Measurements from ENCODE around the gene COX14. TPM values are rescaled to one million over a fixed set of nuclear protein-coding genes. Genes with fewer than 3 reads are reported as not detected.
A peak's percentile ranks its signal among the peaks of the same experiment; 100 is the strongest.

COX14 gene
- total and polyA plus RNA-seq, 7 experiments from 2014 or later, result 37.2 to 244 (median 49.0) TPM

GRCh38 chr12:50069539-50069938 lies 42.5 kb upstream of the COX14 start:
- ATAC-seq, result no peak
- Histone ChIP-seq H3K27ac (ENCODE audit: low read depth, low read length) (no peak overlapping the region), H3K27me3 (ENCODE audit: control insufficient read depth in 2 of 2, insufficient read depth in 2 of 2, low read length in 2 of 2) (no peaks in the 10 kb centered on the region), H3K4me3 (ENCODE audit: low read length) (no peak overlapping the region), H3K4me1 (ENCODE audit: control insufficient read depth in 2 of 2, insufficient read depth in 2 of 2, low read length in 2 of 2) (no peaks in the 10 kb centered on the region), H3K9me3 (ENCODE audit: control insufficient read depth in 2 of 3, low read length in 3 of 3) (no peaks in the 10 kb centered on the region), H3K36me3 (ENCODE audit: control insufficient read depth in 2 of 3, insufficient read depth in 3 of 3, low read length in 3 of 3) (no peaks in the 10 kb centered on the region)
- intact Hi-C loops (cut with micrococcal nuclease), result no loop called here
- no peak overlapping the region for H3K27ac Mint-ChIP-seq
- no peaks in the 10 kb centered on the region for H3K36me3 Mint-ChIP-seq
- POLR2A ChIA-PET, result interaction anchor here (0.8 to 1.1 kb wide), 2 partner anchors 15 to 116 kb away, joined by 4 read pairs; no protein-coding TSS in a partner anchor
- no peaks in the 10 kb centered on the region for H3K9me3 Mint-ChIP-seq
- no peak for DNase-seq
- H3K4me1 Mint-ChIP-seq, result peaks cover 0 to 10% (median 8%) of the 10 kb centered on the region in 7 donors
- H3K4me3 Mint-ChIP-seq, result no peak overlapping the region
- CTCF ChIA-PET, result interaction anchor here (0.7 to 7.2 kb wide), 10 partner anchors 8 to 1485 kb away, joined by 3 to 47 read pairs (median 4); partner anchors contain the start of gene RACGAP1
- no peaks in the 10 kb centered on the region for H3K27me3 Mint-ChIP-seq

- no peak overlapping the region for H3K27ac ChIP-seq (ENCODE audit: low read depth, low read length)
- Mint-ChIP-seq H3K27ac (peak overlapping the region in 4 of 9 donors; percentile 15 to 33 (median 26)), H3K9me3 (no peaks in the 10 kb centered on the region), H3K27me3 (no peaks in the 10 kb centered on the region), H3K36me3 (no peaks in the 10 kb centered on the region), H3K4me3 (no peak overlapping the region), H3K4me1 (peaks cover 0 to 14% (median 8%) of the 10 kb centered on the region in 7 donors)
- H3K27me3 ChIP-seq (ENCODE audit: control insufficient read depth in 2 of 2, insufficient read depth in 2 of 2, low read length in 2 of 2), result no peaks in the 10 kb centered on the region
- H3K4me1 ChIP-seq (ENCODE audit: control insufficient read depth in 2 of 2, insufficient read depth in 2 of 2, low read length in 2 of 2), result peaks cover 0 to 3% of the 10 kb centered on the region in 2 donors
- CTCF ChIA-PET, result interaction anchor here (0.6 to 7.2 kb wide), 18 partner anchors 12 to 434 kb away, joined by 3 to 47 read pairs (median 4); partner anchors contain the start of gene SMARCD1
- POLR2A ChIA-PET, result interaction anchor here (1.0 to 1.1 kb wide), 2 partner anchors 106 to 115 kb away, joined by 3 to 4 read pairs; no protein-coding TSS in a partner anchor
- ATAC-seq (peak; percentile 74), DNase-seq (peak in 8 of 9 donors; percentile 37 to 71 (median 56))
- H3K4me3 ChIP-seq (ENCODE audit: low read length), result no peak overlapping the region
- intact Hi-C loops (cut with micrococcal nuclease), result loop anchor here (1.0 kb wide), 3 partner anchors 31 to 203 kb away; no protein-coding TSS in a partner anchor
- H3K9me3 ChIP-seq (ENCODE audit: control insufficient read depth in 2 of 3, low read length in 3 of 3), result no peaks in the 10 kb centered on the region
- no peaks in the 10 kb centered on the region for H3K36me3 ChIP-seq (ENCODE audit: control insufficient read depth in 2 of 3, insufficient read depth in 3 of 3, low read length in 3 of 3)
Measured at GRCh38 chr12:50070314-50071060, 41.5 kb upstream of the COX14 start.

GRCh38 chr12:50072198-50072907 lies 39.7 kb upstream of the COX14 start:
- intact Hi-C loops (cut with micrococcal nuclease), result no loop called here
- H3K9me3 ChIP-seq (ENCODE audit: control insufficient read depth in 2 of 3, low read length in 3 of 3), result no peaks in the 10 kb centered on the region
- no peak overlapping the region for H3K27ac Mint-ChIP-seq
- ATAC-seq (no peak), DNase-seq (no peak)
- H3K27me3 ChIP-seq (ENCODE audit: control insufficient read depth in 2 of 2, insufficient read depth in 2 of 2, low read length in 2 of 2), result no peaks in the 10 kb centered on the region
- no peaks in the 10 kb centered on the region for H3K36me3 ChIP-seq (ENCODE audit: control insufficient read depth in 2 of 3, insufficient read depth in 3 of 3, low read length in 3 of 3)
- peaks cover 0 to 4% of the 10 kb centered on the region in 2 donors for H3K4me1 ChIP-seq (ENCODE audit: control insufficient read depth in 2 of 2, insufficient read depth in 2 of 2, low read length in 2 of 2)
- H3K4me3 Mint-ChIP-seq, result no peak overlapping the region
- H3K27ac ChIP-seq (ENCODE audit: low read depth, low read length), result no peak overlapping the region
- H3K4me1 Mint-ChIP-seq, result peaks cover 0 to 14% (median 8%) of the 10 kb centered on the region in 7 donors
- no peaks in the 10 kb centered on the region for H3K9me3 Mint-ChIP-seq
- H3K36me3 Mint-ChIP-seq, result no peaks in the 10 kb centered on the region
- no peaks in the 10 kb centered on the region for H3K27me3 Mint-ChIP-seq
- POLR2A ChIA-PET, result no interaction called here
- H3K4me3 ChIP-seq (ENCODE audit: low read length), result no peak overlapping the region
- CTCF ChIA-PET, result interaction anchor here (0.6 to 2.4 kb wide), 5 partner anchors 62 to 244 kb away, joined by 3 to 19 read pairs (median 4); no protein-coding TSS in a partner anchor

GRCh38 chr12:50073206-50073605 lies 38.8 kb upstream of the COX14 start:
- ChIA-PET POLR2A (interaction anchor here (1.0 kb wide), 1 partner anchor 38 kb away, joined by 3 read pairs; no protein-coding TSS in a partner anchor), CTCF (interaction anchor here (0.7 to 1.5 kb wide), 4 partner anchors 18 to 103 kb away, joined by 3 to 8 read pairs (median 4); no protein-coding TSS in a partner anchor)
- intact Hi-C loops (cut with micrococcal nuclease), result no loop called here
- Mint-ChIP-seq H3K4me3 (no peak overlapping the region), H3K27me3 (no peaks in the 10 kb centered on the region), H3K27ac (no peak overlapping the region), H3K4me1 (peaks cover 0 to 14% (median 8%) of the 10 kb centered on the region in 7 donors), H3K9me3 (no peaks in the 10 kb centered on the region), H3K36me3 (no peaks in the 10 kb centered on the region)
- Histone ChIP-seq H3K9me3 (ENCODE audit: control insufficient read depth in 2 of 3, low read length in 3 of 3) (no peaks in the 10 kb centered on the region), H3K27ac (ENCODE audit: low read depth, low read length) (no peak overlapping the region), H3K4me3 (ENCODE audit: low read length) (no peak overlapping the region), H3K27me3 (ENCODE audit: control insufficient read depth in 2 of 2, insufficient read depth in 2 of 2, low read length in 2 of 2) (no peaks in the 10 kb centered on the region), H3K36me3 (ENCODE audit: control insufficient read depth in 2 of 3, insufficient read depth in 3 of 3, low read length in 3 of 3) (no peaks in the 10 kb centered on the region), H3K4me1 (ENCODE audit: control insufficient read depth in 2 of 2, insufficient read depth in 2 of 2, low read length in 2 of 2) (peaks cover 0 to 4% of the 10 kb centered on the region in 2 donors)
- no peak for DNase-seq
- ATAC-seq, result no peak

- DNase-seq (no peak), ATAC-seq (no peak)
- no peaks in the 10 kb centered on the region for H3K27me3 Mint-ChIP-seq
- Histone ChIP-seq H3K9me3 (ENCODE audit: control insufficient read depth in 2 of 3, low read length in 3 of 3) (no peaks in the 10 kb centered on the region), H3K27me3 (ENCODE audit: control insufficient read depth in 2 of 2, insufficient read depth in 2 of 2, low read length in 2 of 2) (no peaks in the 10 kb centered on the region), H3K36me3 (ENCODE audit: control insufficient read depth in 2 of 3, insufficient read depth in 3 of 3, low read length in 3 of 3) (no peaks in the 10 kb centered on the region), H3K4me3 (ENCODE audit: low read length) (no peak overlapping the region), H3K4me1 (ENCODE audit: control insufficient read depth in 2 of 2, insufficient read depth in 2 of 2, low read length in 2 of 2) (peaks cover 0 to 4% of the 10 kb centered on the region in 2 donors), H3K27ac (ENCODE audit: low read depth, low read length) (no peak overlapping the region)
- intact Hi-C loops (cut with micrococcal nuclease), result loop anchor here in 1 of 2 donors (2.0 kb wide), 1 partner anchor 241 kb away; no protein-coding TSS in a partner anchor
- H3K27ac Mint-ChIP-seq, result no peak overlapping the region
- H3K36me3 Mint-ChIP-seq, result no peaks in the 10 kb centered on the region
- H3K4me1 Mint-ChIP-seq, result peaks cover 0 to 14% (median 8%) of the 10 kb centered on the region in 7 donors
- H3K9me3 Mint-ChIP-seq, result no peaks in the 10 kb centered on the region
- H3K4me3 Mint-ChIP-seq, result no peak overlapping the region
- CTCF ChIA-PET, result interaction anchor here (0.7 to 1.5 kb wide), 4 partner anchors 18 to 102 kb away, joined by 3 to 8 read pairs (median 4); no protein-coding TSS in a partner anchor
- POLR2A ChIA-PET, result interaction anchor here (1.0 kb wide), 1 partner anchor 38 kb away, joined by 3 read pairs; no protein-coding TSS in a partner anchor
Measured at GRCh38 chr12:50073712-50074111, 38.3 kb upstream of the COX14 start.
